ENCODE data around the gene SNAPC1. TPM values are rescaled to one million over a fixed set of nuclear protein-coding genes. Genes with fewer than 3 reads are reported as not detected.

The SNAPC1 gene
- total and polyA plus RNA-seq, 11 donors = 5.9 to 9.0 (median 6.5) TPM

- TF ChIP-seq POLR2A (IDR thresholded peaks at IDR 0.05) (no peak), CTCF (IDR thresholded peaks at IDR 0.05) (no peak)
- Histone ChIP-seq H3K4me1 (peaks cover 0 to 8% (median 4%) of the 10 kb centered on the region in 12 donors), H3K27ac (no peak overlapping the region), H3K27me3 (peaks cover 0 to 55% (median 11%) of the 10 kb centered on the region in 9 donors), H3K4me3 (peak overlapping the region; percentile 16 to 57 (median 50)), H3K9me3 (peaks cover 0 to 6% (median 0%) of the 10 kb centered on the region in 12 donors), H3K36me3 (no peaks in the 10 kb centered on the region)
- DNase-seq (no peak), ATAC-seq (peak in 1 of 4 donors; percentile 36)
- WGBS, 4 donors = 17 to 24% (median 21%) methylated on average over 19 to 25 of the region's 25 CpGs
- intact Hi-C loops (cut with DNase I) = no loop called here
These were observed 50.9 kb downstream of the SNAPC1 start for GRCh38 chr14:61813096-61813606.

GRCh38 chr14:61822458-61822857, 60.2 kb downstream of the SNAPC1 start:
- H3K4me1 ChIP-seq = no peaks in the 10 kb centered on the region
- peaks cover 0 to 11% (median 0%) of the 10 kb centered on the region in 12 donors for H3K9me3 ChIP-seq
- H3K36me3 ChIP-seq = no peaks in the 10 kb centered on the region
- intact Hi-C loops (cut with DNase I) = no loop called here
- peaks cover 0 to 4% (median 0%) of the 10 kb centered on the region in 9 donors for H3K27me3 ChIP-seq
- H3K27ac ChIP-seq = no peak overlapping the region
- H3K4me3 ChIP-seq = no peak overlapping the region
- DNase-seq = no peak
- WGBS, 4 donors = 92 to 98% (median 95%) methylated on average over 2 of the region's 2 CpGs
- ATAC-seq = no peak
- TF ChIP-seq CTCF (IDR thresholded peaks at IDR 0.05) = no peak
- TF ChIP-seq POLR2A (IDR thresholded peaks at IDR 0.05) = no peak

GRCh38 chr14:61832783-61833182, 70.6 kb downstream of the SNAPC1 start:
- Histone ChIP-seq H3K36me3 (no peaks in the 10 kb centered on the region), H3K4me3 (no peak overlapping the region), H3K4me1 (no peaks in the 10 kb centered on the region), H3K9me3 (no peaks in the 10 kb centered on the region), H3K27me3 (peaks cover 0 to 4% (median 0%) of the 10 kb centered on the region in 9 donors), H3K27ac (no peak overlapping the region)
- DNase-seq = no peak
- ATAC-seq = no peak
- no peak for TF ChIP-seq CTCF (IDR thresholded peaks at IDR 0.05)
- TF ChIP-seq POLR2A (IDR thresholded peaks at IDR 0.05) = no peak
- intact Hi-C loops (cut with DNase I) = loop anchor here in 5 of 10 donors (10.0 kb wide), 5 partner anchors 88 to 568 kb away; no protein-coding TSS in a partner anchor
- WGBS, 4 donors = 56 to 90% (median 86%) methylated on average over 3 of the region's 3 CpGs

GRCh38 chr14:61836184-61836583, 74.0 kb downstream of the SNAPC1 start:
- Histone ChIP-seq H3K27ac (no peak overlapping the region), H3K36me3 (no peaks in the 10 kb centered on the region), H3K4me1 (peaks cover 0 to 5% (median 0%) of the 10 kb centered on the region in 12 donors), H3K9me3 (no peaks in the 10 kb centered on the region), H3K27me3 (peaks cover 0 to 4% (median 0%) of the 10 kb centered on the region in 9 donors), H3K4me3 (peak overlapping the region in 1 of 12 donors; percentile 5)
- no peak for TF ChIP-seq POLR2A (IDR thresholded peaks at IDR 0.05)
- TF ChIP-seq CTCF (IDR thresholded peaks at IDR 0.05) = no peak
- WGBS, 4 donors = 72 to 88% (median 83%) methylated on average over 3 of the region's 3 CpGs
- ATAC-seq = no peak
- intact Hi-C loops (cut with DNase I) = loop anchor here (2.0 to 10.0 kb wide), 13 partner anchors 91 to 571 kb away; no protein-coding TSS in a partner anchor
- no peak for DNase-seq

Data from heart left ventricle (tissue), 16 donors.